IPS DF 6.9 (cell line): ENCODE data around the gene BAZ1B.

Experiments
- DNase-seq: peaks from one replicate; pipeline ENCODE4 v3.0.0-alpha.2; 2013; ENCODE audit warnings: low read depth, low spot score
- H3K27ac ChIP-seq: one replicate; pipeline ENCODE4 v1.5.1; 2013; ENCODE audit warnings: low read length, control low read depth
- H3K27me3 ChIP-seq: 2 replicates; pipeline ENCODE4 v1.6.1; 2013; ENCODE audit warnings: mild to moderate bottlenecking, low read length; ENCODE audit not compliant: control insufficient read depth, insufficient read depth
- H3K36me3 ChIP-seq: 2 replicates; pipeline ENCODE4 v1.6.1; 2013; ENCODE audit warnings: low read length; ENCODE audit not compliant: control insufficient read depth, insufficient read depth
- H3K4me1 ChIP-seq: 2 replicates; pipeline ENCODE4 v1.6.1; 2013; ENCODE audit warnings: low read length; ENCODE audit not compliant: control insufficient read depth, insufficient read depth
- H3K4me3 ChIP-seq: 2 replicates; pipeline ENCODE4 v1.5.1; 2013; ENCODE audit warnings: mild to moderate bottlenecking, low read length
- H3K9me3 ChIP-seq: 2 replicates; pipeline ENCODE4 v1.6.1; 2013; ENCODE audit warnings: low read length, inconsistent platforms; ENCODE audit not compliant: control insufficient read depth, insufficient read depth
- WGBS: extraction: QIAGEN DNeasy Blood & Tissue Kit; methylation state at CpG from one replicate; pipeline ENCODE4 v1.1.7; 2013; ENCODE audit warnings: mixed read lengths, missing lambda C conversion rate; ENCODE audit not compliant: insufficient read length, insufficient coverage; 5-methylcytosine and 5-hydroxymethylcytosine counted together

BAZ1B gene

GRCh38 chr7:73448609-73449008 lies 73.5 kb downstream of the BAZ1B start:
- DNase-seq = no peak
- Histone ChIP-seq H3K27ac (no peak overlapping the region), H3K4me3 (no peak overlapping the region), H3K27me3 (no peaks in the 10 kb centered on the region), H3K9me3 (no peaks in the 10 kb centered on the region), H3K36me3 (peaks cover 43% of the 10 kb centered on the region), H3K4me1 (no peaks in the 10 kb centered on the region)
- WGBS = 100% methylated on average over 1 of the region's 4 CpGs

GRCh38 chr7:73447121-73447733 lies 74.9 kb downstream of the BAZ1B start:
- no peaks in the 10 kb centered on the region for H3K9me3 ChIP-seq
- H3K4me1 ChIP-seq = no peaks in the 10 kb centered on the region
- peaks cover 55% of the 10 kb centered on the region for H3K36me3 ChIP-seq
- H3K27ac ChIP-seq = no peak overlapping the region
- DNase-seq = no peak
- no peaks in the 10 kb centered on the region for H3K27me3 ChIP-seq
- WGBS = 100% methylated on average over 1 of the region's 5 CpGs
- no peak overlapping the region for H3K4me3 ChIP-seq

GRCh38 chr7:73446682-73447081 lies 75.4 kb downstream of the BAZ1B start:
- WGBS = no CpG with 5 or more reads among the region's 4 CpGs
- Histone ChIP-seq H3K36me3 (peaks cover 57% of the 10 kb centered on the region), H3K4me1 (no peaks in the 10 kb centered on the region), H3K9me3 (no peaks in the 10 kb centered on the region), H3K27ac (no peak overlapping the region), H3K4me3 (no peak overlapping the region), H3K27me3 (no peaks in the 10 kb centered on the region)
- DNase-seq = no peak

- Histone ChIP-seq H3K36me3 (peaks cover 40% of the 10 kb centered on the region), H3K9me3 (no peaks in the 10 kb centered on the region), H3K4me1 (no peaks in the 10 kb centered on the region), H3K27me3 (no peaks in the 10 kb centered on the region), H3K27ac (no peak overlapping the region), H3K4me3 (no peak overlapping the region)
- no CpG with 5 or more reads among the region's 12 CpGs for WGBS
- DNase-seq = no peak
Observed at GRCh38 chr7:73443548-73444255, 78.4 kb downstream of the BAZ1B start.

GRCh38 chr7:73442903-73443500 lies 79.1 kb downstream of the BAZ1B start:
- H3K4me3 ChIP-seq = no peak overlapping the region
- H3K4me1 ChIP-seq = no peaks in the 10 kb centered on the region
- no peak overlapping the region for H3K27ac ChIP-seq
- DNase-seq = no peak
- H3K27me3 ChIP-seq = no peaks in the 10 kb centered on the region
- H3K9me3 ChIP-seq = no peaks in the 10 kb centered on the region
- no CpG with 5 or more reads among the region's 11 CpGs for WGBS
- peaks cover 33% of the 10 kb centered on the region for H3K36me3 ChIP-seq

- no peaks in the 10 kb centered on the region for H3K27me3 ChIP-seq
- H3K4me1 ChIP-seq = no peaks in the 10 kb centered on the region
- H3K4me3 ChIP-seq = no peak overlapping the region
- DNase-seq = no peak
- WGBS = no CpG with 5 or more reads among the region's 13 CpGs
- H3K27ac ChIP-seq = no peak overlapping the region
- H3K36me3 ChIP-seq = peaks cover 33% of the 10 kb centered on the region
- no peaks in the 10 kb centered on the region for H3K9me3 ChIP-seq
Observed at GRCh38 chr7:73442222-73442902, 79.7 kb downstream of the BAZ1B start.

- Histone ChIP-seq H3K4me3 (no peak overlapping the region), H3K27me3 (peaks cover 3% of the 10 kb centered on the region; the same call in 1 of the 2 replicates), H3K36me3 (peaks cover 21% of the 10 kb centered on the region), H3K9me3 (no peaks in the 10 kb centered on the region), H3K4me1 (no peaks in the 10 kb centered on the region), H3K27ac (no peak overlapping the region)
- WGBS = no CpG with 5 or more reads among the region's 7 CpGs
- no peak for DNase-seq
Observed at GRCh38 chr7:73439410-73439704, 82.7 kb downstream of the BAZ1B start.

- no peaks in the 10 kb centered on the region for H3K4me1 ChIP-seq
- no peak for DNase-seq
- H3K4me3 ChIP-seq = no peak overlapping the region
- no peak overlapping the region for H3K27ac ChIP-seq
- peaks cover 16% of the 10 kb centered on the region for H3K36me3 ChIP-seq
- no CpG with 5 or more reads among the region's 16 CpGs for WGBS
- peaks cover 3% of the 10 kb centered on the region; the same call in 1 of the 2 replicates for H3K27me3 ChIP-seq
- H3K9me3 ChIP-seq = no peaks in the 10 kb centered on the region
Observed at GRCh38 chr7:73438547-73439409, 83.3 kb downstream of the BAZ1B start.

GRCh38 chr7:73437621-73438416 lies 84.3 kb downstream of the BAZ1B start:
- Histone ChIP-seq H3K27me3 (peaks cover 3% of the 10 kb centered on the region; the same call in 1 of the 2 replicates), H3K36me3 (peaks cover 9% of the 10 kb centered on the region), H3K27ac (no peak overlapping the region), H3K4me3 (no peak overlapping the region), H3K4me1 (no peaks in the 10 kb centered on the region), H3K9me3 (no peaks in the 10 kb centered on the region)
- WGBS = no CpG with 5 or more reads among the region's 16 CpGs
- DNase-seq = no peak
